Activated CD4-positive, alpha-beta T cell treated with anti-CD3 and anti-CD28 coated beads, Interleukin-2, amount 10 ng/mL, durations not matched to agents 24 days and 14 days (primary cell): Measurements from ENCODE around the gene NDUFA7. TPM values are rescaled to one million over a fixed set of nuclear protein-coding genes. Genes with fewer than 3 reads are reported as not detected.
A peak's percentile ranks its signal among the peaks of the same experiment; 100 is the strongest.
"Not testable (repeated sequence)": the region's sequence is repeated elsewhere in the genome, so short reads cannot be mapped to it uniquely, and the experiment has no call there.

Experiments
- DNase-seq: peaks from one replicate; pipeline ENCODE4 v3.0.0; 2022
- H3K27ac Mint-ChIP-seq: one replicate; pipeline ENCODE4 v1.8.0; 2022; ENCODE audit warnings: mild to moderate bottlenecking, mixed read lengths
- H3K27me3 Mint-ChIP-seq: one replicate; pipeline ENCODE4 v1.8.0; 2022; ENCODE audit warnings: mixed read lengths
- H3K36me3 Mint-ChIP-seq: one replicate; pipeline ENCODE4 v1.8.0; 2022; ENCODE audit warnings: low read depth, mild to moderate bottlenecking, mixed read lengths
- H3K4me1 Mint-ChIP-seq: one replicate; pipeline ENCODE4 v1.8.0; 2021; ENCODE audit warnings: mixed read lengths
- H3K4me3 Mint-ChIP-seq: one replicate; pipeline ENCODE4 v1.8.0; 2022; ENCODE audit warnings: mild to moderate bottlenecking, moderate library complexity, mixed read lengths
- H3K9me3 Mint-ChIP-seq: one replicate; pipeline ENCODE4 v1.8.0; 2021; ENCODE audit warnings: mixed read lengths
- intact Hi-C: fragments of 100-400 bp; cut with micrococcal nuclease; formaldehyde crosslinking; loops from one replicate; pipeline ENCODE4 v1.15.1; 2023
- total RNA-seq: library from RNA; stranded (reverse); gene quantifications from 2 replicates; pipeline ENCODE4 v1.2.3, GENCODE V29; 2022

Gene NDUFA7
- total RNA-seq, 1 donor from 2014 or later = 54.3 TPM

DNA sequence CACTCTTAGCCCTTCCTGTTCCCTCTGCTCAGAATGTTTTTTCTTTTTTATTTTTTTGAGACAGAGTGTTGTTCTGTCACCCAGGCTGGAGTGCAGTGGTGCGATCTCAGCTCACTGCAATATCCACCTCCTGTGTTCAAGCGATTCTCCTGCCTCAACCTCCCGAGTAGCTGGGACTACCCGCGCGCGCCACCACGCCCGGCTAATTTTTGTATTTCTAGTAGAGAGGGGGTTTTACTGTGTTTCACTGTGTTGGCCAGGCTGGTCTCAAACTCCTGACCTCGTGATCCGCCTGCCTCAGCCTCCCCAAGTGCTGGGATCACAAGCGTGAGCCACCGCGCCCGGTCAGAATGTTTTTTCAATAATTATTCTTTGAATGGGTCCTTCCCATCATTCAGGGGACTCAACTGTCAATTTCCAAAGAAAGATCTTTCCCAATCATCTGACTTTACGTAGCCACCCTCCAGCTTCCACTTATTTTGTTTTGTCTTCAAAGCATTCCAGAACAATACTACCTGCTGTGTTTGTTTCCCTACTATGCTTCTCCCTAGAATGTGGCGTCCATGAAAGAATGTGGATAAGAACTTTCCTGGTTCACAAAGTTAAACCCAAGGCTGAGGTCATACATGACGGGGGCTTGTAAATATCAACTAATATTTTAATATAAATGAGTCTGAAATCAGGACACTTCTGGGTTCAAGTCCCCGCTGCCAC is 1.2 kb downstream of the NDUFA7 start:
- Mint-ChIP-seq H3K36me3 (peaks cover 46% of the 10 kb centered on the region), H3K4me1 (peaks cover 21% of the 10 kb centered on the region), H3K4me3 (peak overlapping the region; percentile 100), H3K9me3 (no peaks in the 10 kb centered on the region), H3K27ac (peak overlapping the region; percentile 99), H3K27me3 (no peaks in the 10 kb centered on the region)
- intact Hi-C loops = loop anchor here (5.0 kb wide), 1 partner anchor 68 kb away; no protein-coding TSS in a partner anchor
- no peak for DNase-seq

DNA sequence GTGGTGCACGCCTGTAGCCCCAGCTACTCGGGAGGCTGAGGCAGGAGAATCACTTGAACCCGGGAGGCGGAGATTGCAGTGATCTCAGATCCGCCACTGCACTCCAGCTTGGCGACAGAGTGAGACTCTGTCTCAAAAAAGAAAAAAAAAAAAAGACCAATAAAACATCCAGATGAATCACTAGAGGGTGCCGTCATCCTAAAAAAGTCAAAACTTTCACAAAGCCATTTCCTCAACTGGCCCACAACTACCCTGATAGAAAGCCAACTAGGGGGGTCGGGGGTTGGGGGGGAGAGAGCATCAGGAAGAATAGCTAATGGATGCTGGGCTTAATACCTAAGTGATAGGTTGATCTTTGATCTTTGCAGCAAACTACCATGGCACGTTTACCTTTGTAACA is 2.3 kb downstream of the NDUFA7 start:
- intact Hi-C loops, DNase-seq, H3K27ac Mint-ChIP-seq, H3K9me3 Mint-ChIP-seq, H3K4me3 Mint-ChIP-seq, H3K27me3 Mint-ChIP-seq: not testable (repeated sequence)
- peaks cover 21% of the 10 kb centered on the region for H3K4me1 Mint-ChIP-seq
- peaks cover 50% of the 10 kb centered on the region for H3K36me3 Mint-ChIP-seq

DNA sequence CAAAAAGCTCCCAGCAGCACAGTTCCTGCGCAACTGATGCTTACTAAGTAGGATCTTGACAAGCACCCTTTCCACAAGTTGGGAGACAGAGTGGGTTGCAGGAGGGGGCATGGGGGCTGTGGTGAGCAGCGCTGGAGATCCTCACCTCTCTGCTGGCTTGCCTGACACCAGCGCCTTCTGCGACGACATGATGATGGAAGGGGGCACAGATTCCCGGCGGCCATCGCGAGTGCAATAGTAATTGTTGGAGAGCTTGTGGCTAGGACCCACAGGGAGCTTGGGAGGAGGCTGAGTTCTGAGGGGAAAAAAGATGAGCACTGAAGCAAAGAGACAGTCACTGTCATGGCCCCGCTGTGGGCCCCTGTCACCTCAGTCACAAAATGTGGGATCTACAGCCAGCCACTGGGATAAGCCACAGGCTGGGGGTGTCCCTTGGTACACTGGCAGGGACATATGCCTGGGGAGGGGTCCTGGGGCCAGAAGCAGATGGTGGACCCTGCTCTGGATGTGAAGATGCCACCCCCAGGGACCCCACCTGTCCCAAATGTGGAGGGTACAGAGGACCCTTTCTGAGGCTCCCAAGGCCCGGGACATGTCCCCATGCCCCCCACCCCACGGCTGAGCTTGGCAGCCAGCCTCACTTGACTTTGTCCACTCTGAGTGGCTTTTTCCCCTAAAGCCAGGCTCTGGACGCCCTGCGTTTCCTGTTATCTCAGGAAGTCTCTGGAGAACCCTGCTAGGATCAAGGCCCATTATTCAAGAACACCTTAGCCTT is 4.6 kb downstream of the NDUFA7 start:
- intact Hi-C loops = no loop called here
- Mint-ChIP-seq H3K4me3 (no peak overlapping the region), H3K9me3 (no peaks in the 10 kb centered on the region), H3K4me1 (peaks cover 9% of the 10 kb centered on the region), H3K27me3 (no peaks in the 10 kb centered on the region), H3K27ac (peak overlapping the region; percentile 37), H3K36me3 (peaks cover 28% of the 10 kb centered on the region)
- DNase-seq = no peak

DNA sequence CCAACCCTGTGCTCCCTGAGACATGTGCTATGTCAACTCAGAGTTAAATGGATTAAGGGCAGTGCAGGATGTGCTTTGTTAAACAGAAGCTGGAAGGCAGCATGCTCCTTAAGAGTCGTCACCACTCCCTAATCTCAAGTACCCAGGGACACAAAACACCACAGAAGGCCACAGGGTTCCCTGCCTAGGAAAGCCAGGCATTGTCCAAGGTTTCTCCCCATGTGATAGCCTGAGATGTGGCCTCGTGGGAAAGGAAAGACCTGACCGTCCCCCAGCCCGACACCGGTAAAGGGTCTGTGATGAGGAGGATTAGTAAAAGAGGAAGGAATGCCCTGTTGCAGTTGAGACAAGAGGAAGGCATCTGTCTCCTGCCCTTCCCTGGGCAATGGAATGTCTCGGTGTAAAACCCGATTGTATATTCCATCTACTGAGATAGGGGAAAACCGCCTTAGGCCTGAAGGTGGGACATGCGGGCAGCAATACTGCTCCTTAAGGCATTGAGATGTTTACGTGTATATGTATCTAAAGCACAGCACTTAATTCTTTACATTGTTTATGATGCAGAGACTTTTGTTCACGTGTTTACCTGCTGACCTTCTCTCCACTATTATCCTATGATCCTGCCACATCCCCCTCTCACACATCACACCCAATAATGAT is 6.1 kb downstream of the NDUFA7 start:
- intact Hi-C loops, H3K4me3 Mint-ChIP-seq, DNase-seq, H3K27me3 Mint-ChIP-seq, H3K27ac Mint-ChIP-seq, H3K4me1 Mint-ChIP-seq, H3K9me3 Mint-ChIP-seq: not testable (repeated sequence)
- peaks cover 23% of the 10 kb centered on the region for H3K36me3 Mint-ChIP-seq

DNA sequence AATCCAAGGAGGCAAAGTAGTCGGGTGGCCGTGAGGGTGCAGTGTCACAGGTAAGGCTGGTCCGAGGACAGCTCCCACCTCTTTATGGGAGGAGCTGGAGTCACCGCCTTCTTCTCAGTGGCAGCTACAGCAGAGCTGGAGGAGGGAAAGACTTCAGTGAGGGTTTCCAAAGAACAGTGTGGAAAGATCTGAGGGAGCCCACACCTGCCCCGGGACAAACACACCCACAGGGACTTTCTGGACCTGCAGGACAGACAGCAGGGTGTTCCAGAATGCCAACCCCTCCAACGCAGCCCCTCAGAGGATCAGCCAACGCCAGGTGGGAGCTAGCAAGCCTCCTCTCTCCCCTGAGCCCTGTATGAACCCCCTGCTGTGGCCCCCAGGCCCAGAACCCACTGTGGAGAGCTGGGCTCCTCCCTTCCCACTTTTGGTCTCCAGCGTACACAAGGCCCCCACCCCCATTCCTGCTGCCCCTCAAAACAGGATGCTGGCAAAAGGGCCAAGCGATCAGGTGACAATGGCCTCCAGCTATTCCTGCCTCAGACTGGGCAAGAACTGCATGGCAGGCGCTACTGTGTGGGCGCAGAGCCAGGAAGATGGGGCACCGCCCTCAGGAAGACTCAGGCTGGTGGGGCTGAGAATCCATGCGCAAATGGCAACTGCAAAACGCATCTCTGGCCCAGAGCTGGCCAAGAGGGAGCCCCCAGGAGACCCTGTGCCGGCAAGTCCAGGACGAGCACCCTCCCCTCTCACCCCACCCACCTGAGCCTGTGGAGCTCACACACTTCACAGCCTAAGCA is 9.5 kb downstream of the NDUFA7 start:
- Mint-ChIP-seq H3K27ac (no peak overlapping the region), H3K9me3 (no peaks in the 10 kb centered on the region), H3K4me3 (no peak overlapping the region), H3K27me3 (no peaks in the 10 kb centered on the region), H3K4me1 (peaks cover 21% of the 10 kb centered on the region), H3K36me3 (peaks cover 36% of the 10 kb centered on the region)
- peak; percentile 52 for DNase-seq
- intact Hi-C loops = no loop called here

DNA sequence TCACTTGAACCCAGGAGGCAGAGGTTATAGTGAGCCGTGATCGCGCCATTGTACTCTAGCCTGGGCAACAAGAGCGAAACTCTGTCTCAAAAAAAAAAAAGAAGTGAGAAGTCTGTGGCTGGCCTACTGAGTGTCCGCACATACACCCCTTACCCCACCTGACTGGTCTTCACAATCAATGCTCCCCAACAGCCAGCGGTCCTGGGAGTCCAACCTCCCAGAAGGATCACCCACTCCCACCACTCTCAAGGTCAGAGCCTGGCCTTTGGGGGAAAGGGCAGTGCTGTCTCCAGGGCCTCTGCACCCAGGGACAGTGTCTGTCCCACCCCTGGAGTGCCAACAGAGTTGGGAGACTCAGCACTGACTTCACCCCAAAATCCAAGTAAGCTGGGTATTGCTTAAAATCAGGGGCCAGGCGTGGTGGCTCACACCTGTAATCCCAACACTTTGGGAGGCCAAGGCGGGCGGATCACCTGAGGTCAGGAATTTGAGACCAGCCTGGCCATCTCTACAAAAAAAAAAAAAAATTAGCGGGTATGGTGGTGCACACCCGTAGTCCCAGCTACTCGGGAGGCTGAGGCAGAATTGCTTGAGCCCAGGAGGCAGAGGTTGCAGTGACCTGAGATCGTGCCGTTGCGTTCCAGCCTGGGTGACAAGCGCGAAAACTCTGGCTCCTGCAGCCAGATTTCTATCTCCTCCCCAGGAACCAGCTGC is 10.7 kb downstream of the NDUFA7 start:
- no peak overlapping the region for H3K4me3 Mint-ChIP-seq
- intact Hi-C loops = no loop called here

DNA sequence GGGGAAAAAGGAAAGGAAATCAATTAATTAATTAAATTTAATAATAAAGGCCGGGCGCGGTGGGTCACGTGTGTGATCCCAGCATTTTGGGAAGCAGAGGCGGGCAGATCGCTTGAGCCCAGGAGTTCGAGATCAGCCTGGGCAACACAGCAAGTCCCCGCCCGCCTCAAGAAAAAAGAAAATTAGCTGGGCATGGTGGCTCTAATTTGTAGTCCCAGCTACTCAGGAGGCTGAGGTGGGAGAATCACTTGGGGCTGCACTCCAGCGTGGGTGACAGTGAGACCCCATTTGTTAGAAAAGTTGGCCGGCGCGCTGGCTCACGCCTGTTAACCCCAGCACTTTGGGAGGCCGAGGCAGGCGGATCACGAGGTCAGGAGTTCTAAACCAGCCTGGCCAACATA is 12.3 kb downstream of the NDUFA7 start:
- peaks cover 31% of the 10 kb centered on the region for H3K4me1 Mint-ChIP-seq
- H3K9me3 Mint-ChIP-seq = no peaks in the 10 kb centered on the region
- H3K27ac Mint-ChIP-seq = no peak overlapping the region
- intact Hi-C loops = loop anchor here (1.0 kb wide), 2 partner anchors 12 to 81 kb away; partner anchors contain the start of genes NDUFA7, RAB11B and RPS28
- peak overlapping the region; percentile 98 for H3K4me3 Mint-ChIP-seq
- H3K36me3 Mint-ChIP-seq = peaks cover 31% of the 10 kb centered on the region
- H3K27me3 Mint-ChIP-seq = no peaks in the 10 kb centered on the region
- no peak for DNase-seq

More for the DNA sequence above, 10.7 kb downstream of the NDUFA7 start:
- Mint-ChIP-seq H3K4me1 (peaks cover 27% of the 10 kb centered on the region), H3K27ac (no peak overlapping the region), H3K36me3 (peaks cover 33% of the 10 kb centered on the region), H3K9me3 (no peaks in the 10 kb centered on the region), H3K27me3 (no peaks in the 10 kb centered on the region)
- peak; percentile 54 for DNase-seq

GRCh38 chr19:8307965-8308866 is 13.0 kb downstream of the NDUFA7 start, which contains the start of gene CD320:
Gene CD320, minus strand, starts transcription at chr19:8308358. Its CDS starts 68 bp downstream, at chr19:8308290.
- no peaks in the 10 kb centered on the region for H3K27me3 Mint-ChIP-seq
- H3K9me3 Mint-ChIP-seq = no peaks in the 10 kb centered on the region
- H3K4me3 Mint-ChIP-seq = peak within 1 kb of the TSS; percentile 98
- H3K4me1 Mint-ChIP-seq = peaks cover 31% of the 10 kb centered on the region
- intact Hi-C loops = loop anchor here (1.0 kb wide), 2 partner anchors 13 to 82 kb away; partner anchors contain the start of genes NDUFA7, RAB11B and RPS28
- H3K27ac Mint-ChIP-seq = peak within 1 kb of the TSS; percentile 93
- DNase-seq = peak; percentile 97
- H3K36me3 Mint-ChIP-seq = peaks cover 31% of the 10 kb centered on the region

DNA sequence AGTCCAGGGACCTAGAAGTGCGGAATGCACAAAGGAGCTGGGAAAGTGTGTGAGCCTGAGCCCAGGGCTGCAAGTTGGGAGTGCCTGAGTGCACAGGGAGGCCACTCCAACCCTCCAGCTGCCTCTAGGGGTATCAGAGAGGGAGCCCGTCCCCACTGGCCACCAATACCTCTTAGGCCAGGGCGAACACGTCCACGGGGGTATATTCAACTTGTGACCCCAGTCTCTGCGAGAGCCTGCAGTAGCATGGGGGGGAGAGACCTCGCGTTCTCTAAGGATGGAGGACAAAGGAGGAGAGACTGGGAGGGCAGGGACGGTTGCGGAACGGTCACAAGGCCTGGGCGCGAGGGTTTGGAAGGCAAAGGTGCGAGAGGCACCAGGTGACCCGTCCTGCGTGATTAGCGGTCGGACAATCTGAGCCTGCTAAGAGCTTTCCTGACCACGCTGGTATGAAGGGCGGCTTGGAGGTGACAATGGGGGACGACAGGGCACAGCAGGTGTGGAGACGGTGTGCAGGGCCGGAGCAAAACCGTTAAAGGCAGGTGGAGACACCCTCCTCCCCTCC is 13.7 kb downstream of the NDUFA7 start:
- Mint-ChIP-seq H3K27ac (peak overlapping the region; percentile 93), H3K27me3 (no peaks in the 10 kb centered on the region), H3K4me1 (peaks cover 31% of the 10 kb centered on the region), H3K4me3 (peak overlapping the region; percentile 98), H3K36me3 (peaks cover 31% of the 10 kb centered on the region), H3K9me3 (no peaks in the 10 kb centered on the region)
- intact Hi-C loops = no loop called here
- no peak for DNase-seq

DNA sequence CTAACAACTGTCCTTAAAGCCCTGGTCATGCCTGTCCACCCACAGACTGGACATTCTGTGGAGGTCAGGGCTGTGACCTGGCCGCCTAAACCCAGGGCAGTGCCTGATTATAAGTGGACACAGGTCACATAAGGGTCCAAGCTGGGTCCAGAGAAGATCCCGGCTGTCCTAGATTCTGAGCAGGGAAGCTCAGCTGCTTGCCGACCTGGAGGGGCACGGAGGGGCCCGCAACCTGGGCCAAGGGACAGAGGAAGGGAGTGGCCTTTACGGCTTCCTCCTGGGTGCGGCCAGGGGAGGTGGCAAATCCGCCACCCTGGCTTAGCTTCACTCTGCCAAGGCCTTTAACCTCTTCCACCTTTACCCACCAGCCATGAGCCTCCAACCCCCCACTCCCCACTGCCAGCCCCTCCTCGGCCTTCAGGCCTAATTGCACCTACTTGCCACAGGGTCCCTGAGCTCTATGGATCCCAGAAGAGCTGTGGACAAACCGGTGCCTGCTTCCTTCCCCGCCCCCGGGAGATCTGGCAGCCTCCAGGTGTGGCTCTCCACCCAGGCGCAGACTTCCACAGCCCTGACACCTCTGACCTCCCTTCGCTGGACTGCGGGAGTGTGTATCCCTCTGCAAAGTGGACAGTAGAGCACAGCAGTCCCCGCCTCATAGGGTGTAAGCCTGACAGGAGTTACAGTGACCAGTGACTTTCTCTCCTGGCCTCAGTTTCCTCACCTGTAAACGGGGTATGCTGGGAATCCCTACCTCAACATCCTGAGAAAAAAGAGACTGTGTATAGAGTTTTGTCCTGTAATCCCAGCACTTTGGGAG is 14.7 kb downstream of the NDUFA7 start:
- Mint-ChIP-seq H3K36me3 (peaks cover 34% of the 10 kb centered on the region), H3K4me1 (peaks cover 31% of the 10 kb centered on the region), H3K4me3 (peak overlapping the region; percentile 98), H3K27me3 (no peaks in the 10 kb centered on the region), H3K27ac (peak overlapping the region; percentile 16), H3K9me3 (no peaks in the 10 kb centered on the region)
- intact Hi-C loops = no loop called here
- peak; percentile 55 for DNase-seq

DNA sequence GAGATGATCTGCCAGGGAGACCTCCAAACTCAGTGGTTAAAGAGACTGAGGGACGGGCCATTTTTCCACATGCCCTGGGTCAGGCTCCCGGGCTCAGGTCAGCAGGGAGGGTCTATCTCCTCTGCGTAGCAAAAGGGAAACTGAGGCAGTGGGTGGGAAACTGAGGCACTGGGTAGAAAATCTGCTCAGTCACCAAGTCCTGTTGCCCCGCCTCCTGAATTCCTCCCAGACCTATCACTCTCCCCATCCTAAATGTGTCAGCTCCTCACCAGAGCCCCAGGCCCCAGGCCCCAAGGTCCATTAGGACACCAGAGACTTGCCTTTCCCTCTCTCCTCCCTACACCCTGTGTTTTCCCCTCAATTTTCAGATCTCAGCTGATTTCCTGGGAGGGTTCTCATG is 15.4 kb downstream of the NDUFA7 start:
- Mint-ChIP-seq H3K4me3 (no peak overlapping the region), H3K36me3 (peaks cover 29% of the 10 kb centered on the region), H3K27ac (peak overlapping the region; percentile 16), H3K27me3 (no peaks in the 10 kb centered on the region), H3K4me1 (peaks cover 31% of the 10 kb centered on the region), H3K9me3 (no peaks in the 10 kb centered on the region)
- intact Hi-C loops = no loop called here
- peak; percentile 55 for DNase-seq
